ENCODE results near the gene ODAD3.
A peak's percentile ranks its signal among the peaks of the same experiment; 100 is the strongest.

ODAD3 gene

DNA sequence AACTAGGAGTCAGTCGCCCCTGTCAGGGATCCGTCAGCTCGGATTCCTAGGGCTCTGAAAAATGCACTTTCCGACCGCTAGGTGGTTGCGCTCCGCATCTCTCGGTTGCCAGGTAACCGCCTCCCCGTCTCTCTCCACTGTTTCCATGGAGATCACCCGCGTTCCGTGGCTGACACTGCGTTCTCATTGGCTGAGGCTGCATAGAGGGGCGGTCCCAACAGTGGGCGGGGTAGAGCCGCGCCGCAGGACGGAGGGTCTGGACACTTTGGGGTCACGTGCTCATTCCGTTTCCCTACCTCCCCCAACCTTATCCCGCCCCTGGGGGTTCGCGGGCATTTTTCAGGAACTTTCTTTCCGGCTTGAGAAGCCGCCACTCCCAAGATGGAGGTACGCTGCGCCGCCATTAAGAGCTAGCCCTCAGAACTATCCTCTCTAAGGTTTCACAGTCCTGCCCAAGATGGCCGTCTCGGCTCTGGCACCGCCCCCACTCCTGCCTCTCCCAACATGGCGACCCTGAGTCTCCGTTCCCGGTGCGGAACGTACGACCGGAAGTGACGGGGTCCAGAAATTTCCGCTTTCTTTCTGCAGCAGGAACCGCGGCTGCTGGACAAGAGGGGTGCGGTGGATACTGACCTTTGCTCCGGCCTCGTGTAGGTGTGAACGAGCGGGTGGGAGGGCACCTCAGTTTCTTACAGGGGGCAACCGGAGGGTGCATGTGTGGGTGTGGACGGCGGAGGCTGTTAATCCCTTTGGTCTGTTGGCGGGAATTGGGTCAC, at the start of gene ODAD3, which contains the start of gene PRKCSH:
Gene ODAD3, minus strand, starts transcription at position 65 of the 776 bp plus-strand sequence. CDS start 105 bp downstream, outside the sequence.
Gene PRKCSH, plus strand, starts transcription at position 579 of the 776 bp plus-strand sequence. CDS start 483 bp downstream, outside the sequence.
- peak; percentile 81 for TF ChIP-seq CTCF (IDR thresholded peaks at IDR 0.05; ENCODE audit: low read depth, low read length, missing control alignments)
- H3K4me3 ChIP-seq (replicated peaks; ENCODE audit: low read depth, low read length) = peak within 1 kb of the TSS; percentile 98
- peak; percentile 99 for DNase-seq (ENCODE audit: extremely low read depth, low read depth)

DNA sequence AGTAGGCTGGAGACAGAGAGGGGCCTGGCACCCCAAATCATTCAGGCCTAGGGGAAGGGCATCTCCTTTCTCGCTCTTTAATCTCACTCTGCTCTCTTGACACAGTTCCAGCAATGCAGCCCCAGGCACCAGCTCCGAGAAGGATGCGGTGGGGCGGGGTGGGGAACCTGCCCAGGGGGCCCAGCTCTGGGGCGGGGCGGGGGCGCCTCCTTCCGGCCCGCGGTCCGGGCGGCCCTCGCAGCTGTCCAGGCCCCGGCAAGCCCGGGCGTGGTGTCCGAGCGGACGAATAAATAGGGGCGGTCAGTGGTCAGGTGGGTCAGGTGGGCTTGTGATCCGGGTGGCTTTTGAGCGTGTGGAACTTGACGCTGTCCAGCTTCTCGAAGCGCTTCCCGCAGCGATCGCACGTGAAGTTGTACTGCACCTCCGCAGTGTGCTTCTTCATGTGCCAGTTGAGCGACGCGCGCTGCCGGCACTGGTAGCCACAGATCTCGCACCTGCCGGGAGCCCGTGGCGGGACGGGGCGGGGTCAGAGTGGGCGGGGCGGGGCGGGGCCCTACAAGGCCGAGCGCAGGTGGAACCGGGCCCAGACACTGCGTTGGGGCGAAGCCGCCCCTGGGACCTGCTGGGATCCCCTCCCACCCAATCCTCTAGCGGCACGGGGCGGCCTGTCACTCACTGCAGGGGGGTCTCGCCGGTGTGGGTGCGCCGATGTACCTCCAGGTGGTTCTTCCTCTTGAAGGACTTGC, 48.6 kb upstream of the ODAD3 start:
- H3K4me3 ChIP-seq (replicated peaks; ENCODE audit: low read depth, low read length) = no peak overlapping the region
- DNase-seq (ENCODE audit: extremely low read depth, low read depth) = no peak
- TF ChIP-seq CTCF (IDR thresholded peaks at IDR 0.05; ENCODE audit: low read depth, low read length, missing control alignments) = no peak

DNA sequence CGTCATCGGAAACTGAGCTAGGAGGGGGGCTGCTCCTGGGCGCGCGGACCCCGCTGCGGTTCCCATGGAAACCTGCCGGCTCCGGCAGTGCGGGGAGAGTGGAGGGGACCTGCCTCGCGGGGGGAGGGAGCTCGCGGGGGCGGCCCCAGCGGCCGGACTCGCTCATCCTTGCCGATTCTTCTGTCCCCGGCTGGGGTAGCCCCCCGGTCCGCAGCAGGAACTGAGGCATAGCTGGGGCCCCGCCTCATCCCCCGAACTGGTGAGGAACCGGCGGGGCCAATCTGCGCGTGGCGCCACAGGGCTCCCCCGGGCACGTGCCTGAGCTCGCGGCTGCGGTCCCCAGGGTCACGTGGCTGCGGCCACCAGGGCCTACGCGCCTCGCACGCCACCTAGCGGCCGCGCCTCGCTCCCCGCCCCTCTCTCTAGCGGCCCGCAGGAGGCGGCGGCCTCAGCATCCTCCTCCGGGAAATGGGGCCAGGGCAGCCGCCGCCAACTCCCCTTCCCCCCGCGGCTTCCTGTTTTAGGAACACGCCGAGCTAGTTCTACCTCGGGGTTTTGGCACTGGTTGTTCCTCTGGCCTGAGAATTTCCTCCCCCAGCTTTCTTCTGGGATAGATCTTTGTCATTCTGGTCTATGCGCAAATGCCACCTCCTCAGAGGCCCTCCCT, 47.6 kb upstream of the ODAD3 start:
- no peak for DNase-seq (ENCODE audit: extremely low read depth, low read depth)
- TF ChIP-seq CTCF (IDR thresholded peaks at IDR 0.05; ENCODE audit: low read depth, low read length, missing control alignments) = peak; percentile 91
- H3K4me3 ChIP-seq (replicated peaks; ENCODE audit: low read depth, low read length) = peak overlapping the region; percentile 35

GRCh38 chr19:11481534-11482383, 46.8 kb upstream of the ODAD3 start:
- DNase-seq (ENCODE audit: extremely low read depth, low read depth) = no peak
- H3K4me3 ChIP-seq (replicated peaks; ENCODE audit: low read depth, low read length) = peak overlapping the region; percentile 35
- no peak for TF ChIP-seq CTCF (IDR thresholded peaks at IDR 0.05; ENCODE audit: low read depth, low read length, missing control alignments)

GRCh38 chr19:11480715-11481533, 46.0 kb upstream of the ODAD3 start, which contains the start of gene ELAVL3:
TSS of gene ELAVL3 (minus strand) at chr19:11481046. CDS start at chr19:11480608, 438 bp downstream.
- DNase-seq (ENCODE audit: extremely low read depth, low read depth) = no peak
- TF ChIP-seq CTCF (IDR thresholded peaks at IDR 0.05; ENCODE audit: low read depth, low read length, missing control alignments) = no peak
- no peak within 1 kb of the TSS for H3K4me3 ChIP-seq (replicated peaks; ENCODE audit: low read depth, low read length)

All from HFF-Myc (cell line).